HepG2 (cell line): ENCODE data around the gene NNAT. TPM values are rescaled to one million over a fixed set of nuclear protein-coding genes. Genes with fewer than 3 reads are reported as not detected.
A peak's percentile ranks its signal among the peaks of the same experiment; 100 is the strongest.

Experiments
- CBX5 ChIP-seq: sonication (generic); formaldehyde crosslinking; IDR thresholded peaks from 2 replicates; pipeline ENCODE4 v1.4.0; 2020; ENCODE audit warnings: missing genetic modification reagents, borderline replicate concordance
- EZH2 ChIP-seq: conservative IDR thresholded peaks from 2 replicates; pipeline ENCODE4 v1.6.1; 2012; ENCODE audit warnings: mild to moderate bottlenecking, low read depth, low read length, moderate library complexity
- FOSL2 ChIP-seq: sonication (generic); formaldehyde crosslinking; IDR thresholded peaks from 2 replicates; pipeline ENCODE4 v1.4.0; 2020; ENCODE audit warnings: missing genetic modification reagents
- GTF3A ChIP-seq: sonication (generic); formaldehyde crosslinking; conservative IDR thresholded peaks from 2 replicates; pipeline ENCODE4 v1.4.0; 2020; ENCODE audit warnings: mild to moderate bottlenecking, missing genetic modification reagents
- PPARG ChIP-seq: conservative IDR thresholded peaks from 2 replicates; pipeline ENCODE4 v1.6.1; 2016; ENCODE audit warnings: missing biosample characterization, missing genetic modification reagents
- SKI ChIP-seq: fragments of 450-650 bp; IDR thresholded peaks from one replicate; pipeline ENCODE4 v1.6.1; 2018; ENCODE audit warnings: mild to moderate bottlenecking; ENCODE audit not compliant: partially characterized antibody
- SOX5 ChIP-seq: IDR thresholded peaks from 2 replicates; pipeline ENCODE4 v1.6.1; 2016; ENCODE audit warnings: borderline replicate concordance
- SPEN ChIP-seq: sonication (generic); formaldehyde crosslinking; IDR thresholded peaks from 2 replicates; pipeline ENCODE4 v1.5.1; 2020; ENCODE audit warnings: low read depth, mild to moderate bottlenecking, missing genetic modification reagents
- SRSF1 ChIP-seq: fragments of 200-400 bp; formaldehyde crosslinking; optimal IDR thresholded peaks from 2 replicates; pipeline ENCODE3; 2017; ENCODE audit warnings: mild to moderate bottlenecking, low read depth, low read length, moderate library complexity
- ZBTB7B ChIP-seq: sonication (generic); formaldehyde crosslinking; IDR thresholded peaks from 2 replicates; pipeline ENCODE4 v1.4.0; 2020; ENCODE audit warnings: missing genetic modification reagents
- ZIK1 ChIP-seq: sonication (generic); formaldehyde crosslinking; IDR thresholded peaks from 2 replicates; pipeline ENCODE4 v1.5.0; 2020; ENCODE audit warnings: mild to moderate bottlenecking, low read depth, missing genetic modification reagents, borderline replicate concordance
- ZMYM3 ChIP-seq: sonication (generic); formaldehyde crosslinking; IDR thresholded peaks from 2 replicates; pipeline ENCODE4 v1.5.1; 2020; ENCODE audit warnings: mild to moderate bottlenecking, missing genetic modification reagents
- ZNF331 ChIP-seq: sonication (generic); formaldehyde crosslinking; IDR thresholded peaks from 2 replicates; pipeline ENCODE4 v1.4.0; 2020; ENCODE audit warnings: missing genetic modification reagents
- ZNF333 ChIP-seq: sonication (generic); formaldehyde crosslinking; IDR thresholded peaks from 2 replicates; pipeline ENCODE4 v1.4.0; 2020; ENCODE audit warnings: mild to moderate bottlenecking, missing genetic modification reagents, borderline replicate concordance
- ZNF33A ChIP-seq: sonication (generic); formaldehyde crosslinking; IDR thresholded peaks from 2 replicates; pipeline ENCODE4 v1.5.1; 2020; ENCODE audit warnings: missing genetic modification reagents, mild to moderate bottlenecking, moderate library complexity, borderline replicate concordance
- ZNF407 ChIP-seq: sonication (generic); formaldehyde crosslinking; IDR thresholded peaks from one replicate; pipeline ENCODE4 v1.5.1; 2020; ENCODE audit warnings: mild to moderate bottlenecking, missing genetic modification reagents; ENCODE audit errors: not compliant biosample characterization
- ZNF660 ChIP-seq: sonication (generic); formaldehyde crosslinking; IDR thresholded peaks from 2 replicates; pipeline ENCODE4 v1.5.1; 2020; ENCODE audit warnings: mild to moderate bottlenecking, low read depth, missing genetic modification reagents, borderline replicate concordance
- ZZZ3 ChIP-seq: sonication (generic); formaldehyde crosslinking; IDR thresholded peaks from 2 replicates; pipeline ENCODE4 v1.4.0; 2020; ENCODE audit warnings: missing genetic modification reagents, mild to moderate bottlenecking, borderline replicate concordance
- polyA plus RNA-seq, 8 experiments: library from polyadenylated mRNA; depleted of rRNA in 3 of 8; stranded (reverse) in 7 of 8; unstranded in 1 of 8; fragments of >200 nt; fragmentation: Illumina TruSeq in 4 of 8; extraction: Trizol in 4 of 8; gene quantifications; 2 replicates each; pipeline versions ENCODE4 v1.2.1 to v1.2.3, GENCODE V29; 2011 to 2016; ENCODE audit warnings: low read depth in 4 of 8, missing spikeins in 1 of 8, mixed read lengths in 1 of 8; ENCODE audit not compliant: insufficient read depth in 1 of 8
- total RNA-seq, 5 experiments: library from RNA; depleted of rRNA; stranded (reverse); fragments of >200 nt; fragmentation: Illumina TruSeq; extraction: Trizol; gene quantifications; 2 replicates each; pipeline ENCODE4 v1.2.3, GENCODE V29; 2016; ENCODE audit warnings: low read depth in 1 of 5
- TF ChIP-seq, protein P1 (sequence below): sonication (generic); formaldehyde crosslinking; IDR thresholded peaks from 2 replicates; pipeline ENCODE4 v1.5.0; 2020; ENCODE audit warnings: missing genetic modification reagents
- TF ChIP-seq, protein P2 (sequence below): sonication (generic); formaldehyde crosslinking; IDR thresholded peaks from 2 replicates; pipeline ENCODE4 v1.8.0; 2022; ENCODE audit warnings: missing genetic modification reagents, low read depth, mild to moderate bottlenecking, borderline replicate concordance

The NNAT gene
- total and polyA plus RNA-seq, 2 of the 13 experiments (the other 11 are each of a cell fraction or from before 2014, with no cell fraction given), result not detected

DNA sequence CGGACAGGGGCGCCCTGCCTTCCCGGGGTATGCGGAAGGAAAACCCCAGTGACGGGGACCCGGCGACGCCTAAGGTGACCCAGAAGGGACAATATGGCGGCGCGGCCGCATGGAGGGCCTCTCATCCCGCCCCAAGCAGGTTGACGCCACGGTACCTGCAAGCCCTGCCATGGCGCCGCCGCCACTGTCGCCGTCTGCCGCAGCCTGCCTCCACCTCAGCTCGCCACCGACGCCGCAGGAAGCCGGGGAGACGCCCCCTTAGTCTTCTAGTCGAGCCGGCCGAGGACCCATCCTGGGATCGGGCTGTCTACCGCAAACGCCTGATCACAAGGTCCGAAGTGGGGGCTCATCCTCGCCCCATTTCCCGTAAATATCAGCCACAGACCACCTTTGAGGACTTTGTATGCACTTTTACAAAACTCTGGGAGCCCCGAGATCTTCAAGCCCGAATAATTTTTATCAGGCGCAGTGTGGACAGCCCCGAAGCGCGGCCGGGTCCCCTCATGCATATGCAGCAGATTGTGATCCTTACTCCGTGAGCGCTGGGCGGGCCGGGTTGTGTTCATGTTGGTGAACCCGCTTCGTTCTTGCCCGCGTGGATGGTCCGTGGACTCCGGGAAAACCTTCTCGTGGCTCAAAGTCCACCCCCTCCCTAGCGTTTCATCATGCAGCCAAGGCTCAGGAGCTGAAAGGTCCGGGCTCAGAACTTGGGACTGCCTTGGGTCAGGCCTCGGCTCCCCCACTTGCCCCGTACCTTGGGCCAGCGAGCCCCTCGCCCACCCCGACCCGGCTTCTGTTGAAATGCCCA, 6.8 kb downstream of the NNAT start, which contains the start of gene BLCAP (continued):
- TF ChIP-seq, protein P1, sequence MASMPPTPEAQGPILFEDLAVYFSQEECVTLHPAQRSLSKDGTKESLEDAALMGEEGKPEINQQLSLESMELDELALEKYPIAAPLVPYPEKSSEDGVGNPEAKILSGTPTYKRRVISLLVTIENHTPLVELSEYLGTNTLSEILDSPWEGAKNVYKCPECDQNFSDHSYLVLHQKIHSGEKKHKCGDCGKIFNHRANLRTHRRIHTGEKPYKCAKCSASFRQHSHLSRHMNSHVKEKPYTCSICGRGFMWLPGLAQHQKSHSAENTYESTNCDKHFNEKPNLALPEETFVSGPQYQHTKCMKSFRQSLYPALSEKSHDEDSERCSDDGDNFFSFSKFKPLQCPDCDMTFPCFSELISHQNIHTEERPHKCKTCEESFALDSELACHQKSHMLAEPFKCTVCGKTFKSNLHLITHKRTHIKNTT (CRISPR knock-in tag), result no peak
- TF ChIP-seq ZNF333, result peak; percentile 71
- TF ChIP-seq ZBTB7B, result peak; percentile 87
- TF ChIP-seq ZZZ3 (CRISPR knock-in tag), result peak; percentile 64; the same call in 1 of the 2 replicates
- peak; percentile 71 for TF ChIP-seq SRSF1
- TF ChIP-seq PPARG (CRISPR knock-in tag), result peak; percentile 52
- TF ChIP-seq SKI, result peak; percentile 96
- 0 out of 2 replicates have a peak, but pooled peaks have one; percentile 33 for TF ChIP-seq ZIK1 (CRISPR knock-in tag)
- 0 out of 2 replicates have a peak, but pooled peaks have one; percentile 68 for TF ChIP-seq ZNF660 (CRISPR knock-in tag)
- no peak; the same call in none of the 2 replicates for TF ChIP-seq ZNF331 (CRISPR knock-in tag)
- TF ChIP-seq FOSL2 (CRISPR knock-in tag), result no peak; the same call in 1 of the 2 replicates
- peak; percentile 99 for TF ChIP-seq ZNF33A
- TF ChIP-seq, protein P2, sequence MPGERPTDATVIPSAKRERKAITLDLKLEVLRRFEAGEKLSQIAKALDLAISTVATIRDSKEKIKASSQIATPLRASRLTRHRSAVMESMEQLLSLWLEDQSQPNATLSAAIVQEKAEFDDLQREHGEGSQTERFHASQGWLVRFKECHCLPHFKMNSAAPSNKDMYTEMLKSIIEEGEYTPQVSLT (CRISPR knock-in tag), result no peak
- peak; percentile 70 for TF ChIP-seq CBX5 (CRISPR knock-in tag)
- peak; percentile 45; the same call in 1 of the 2 replicates for TF ChIP-seq SOX5 (CRISPR knock-in tag)
- TF ChIP-seq SPEN (CRISPR knock-in tag), result peak; percentile 82
- no peak for TF ChIP-seq EZH2
- TF ChIP-seq ZMYM3 (CRISPR knock-in tag), result peak; percentile 79
- TF ChIP-seq ZNF407 (CRISPR knock-in tag), result no peak
- TF ChIP-seq GTF3A, result no peak
